GM18505 (cell line): Measurements from ENCODE around the gene EMC9.

Experiments used
- ATAC-seq: cut with Tn5 transposase; IDR thresholded peaks from one replicate; pipeline ENCODE4 v1.9.1; 2021; ENCODE audit not compliant: unreplicated experiment
- POLR2A ChIP-seq: IDR thresholded peaks from 4 replicates; pipeline ENCODE4 v1.6.1; 2011; ENCODE audit warnings: borderline replicate concordance; ENCODE audit not compliant: insufficient read depth, insufficient read length; ENCODE audit errors: extremely low read depth

Gene EMC9

DNA sequence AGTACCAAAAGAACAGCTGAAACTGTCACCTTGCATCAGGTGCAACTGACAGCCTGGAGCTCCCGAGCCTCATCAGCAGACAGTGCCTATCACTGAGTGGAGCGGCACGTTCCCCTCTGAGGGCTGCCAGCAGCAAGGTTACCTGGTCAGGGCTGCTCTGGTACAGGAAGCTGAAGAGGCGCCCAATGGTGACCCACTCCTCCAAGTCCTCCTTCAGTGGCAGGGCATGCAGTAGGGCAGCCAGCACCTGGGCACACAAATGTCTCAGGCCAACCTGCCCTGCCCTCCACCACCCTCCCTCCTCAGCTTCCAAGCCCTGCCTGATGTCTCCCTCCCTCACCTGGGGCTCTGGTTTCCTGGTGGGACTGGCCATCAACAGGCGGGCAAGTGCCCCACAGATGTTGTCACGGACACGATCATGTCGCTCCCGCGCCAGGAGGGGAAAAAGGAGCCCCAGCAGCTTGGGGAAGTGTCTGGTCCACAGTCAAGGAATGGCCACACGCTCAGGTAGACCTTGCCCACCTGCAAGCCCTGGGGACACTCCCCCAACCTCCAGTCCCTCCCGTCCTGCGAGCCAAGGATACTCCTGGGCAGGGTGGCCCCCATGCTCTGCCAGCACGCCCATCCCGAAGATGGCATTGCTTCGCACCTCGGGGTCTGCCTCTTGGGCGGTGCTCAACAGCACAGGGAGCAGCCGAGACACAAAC, 40.1 kb upstream of the EMC9 start:
- peak; percentile 44 for TF ChIP-seq POLR2A
- ATAC-seq: no peak

DNA sequence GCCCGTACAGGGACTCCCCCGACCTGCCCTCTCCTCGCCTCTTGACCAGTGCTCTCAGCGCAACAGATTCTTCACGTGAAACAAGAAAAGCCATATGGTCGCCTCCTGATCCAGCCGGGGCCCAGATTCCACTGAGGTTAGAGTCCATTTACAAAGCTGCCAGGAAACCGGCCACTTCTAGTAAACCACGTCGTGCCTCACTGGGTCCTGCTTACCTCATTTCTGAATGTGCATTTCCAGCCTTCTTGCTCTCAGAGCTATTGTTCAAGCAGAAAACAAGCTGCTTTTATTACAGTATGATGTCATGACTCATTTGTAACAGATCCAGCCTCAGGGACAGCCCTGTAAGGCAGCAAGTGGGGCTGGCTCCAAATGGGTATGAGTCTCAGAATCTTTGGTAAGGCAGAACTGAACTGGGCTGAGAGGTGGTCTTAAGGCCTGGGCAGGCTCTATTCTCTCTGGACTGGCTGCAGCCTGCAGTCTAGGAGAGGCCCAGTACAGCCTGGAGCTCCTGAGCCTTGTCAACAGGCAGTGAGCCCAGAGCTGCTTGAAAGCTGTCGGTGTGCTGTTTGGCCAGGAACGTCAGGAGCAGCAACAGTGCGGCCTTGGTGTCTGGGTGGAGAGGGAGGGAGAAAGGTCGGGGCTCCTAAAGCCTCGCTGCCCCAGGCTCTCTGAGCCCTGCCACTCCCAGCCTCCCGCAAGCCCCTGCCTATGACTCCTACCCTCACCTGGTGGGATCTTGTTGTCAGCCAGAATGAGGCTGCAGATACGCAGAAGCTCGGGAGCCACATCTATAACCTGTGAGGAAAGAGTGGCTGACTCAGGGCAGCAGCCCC, 38.8 kb upstream of the EMC9 start:
- TF ChIP-seq POLR2A: no peak
- no peak for ATAC-seq

DNA sequence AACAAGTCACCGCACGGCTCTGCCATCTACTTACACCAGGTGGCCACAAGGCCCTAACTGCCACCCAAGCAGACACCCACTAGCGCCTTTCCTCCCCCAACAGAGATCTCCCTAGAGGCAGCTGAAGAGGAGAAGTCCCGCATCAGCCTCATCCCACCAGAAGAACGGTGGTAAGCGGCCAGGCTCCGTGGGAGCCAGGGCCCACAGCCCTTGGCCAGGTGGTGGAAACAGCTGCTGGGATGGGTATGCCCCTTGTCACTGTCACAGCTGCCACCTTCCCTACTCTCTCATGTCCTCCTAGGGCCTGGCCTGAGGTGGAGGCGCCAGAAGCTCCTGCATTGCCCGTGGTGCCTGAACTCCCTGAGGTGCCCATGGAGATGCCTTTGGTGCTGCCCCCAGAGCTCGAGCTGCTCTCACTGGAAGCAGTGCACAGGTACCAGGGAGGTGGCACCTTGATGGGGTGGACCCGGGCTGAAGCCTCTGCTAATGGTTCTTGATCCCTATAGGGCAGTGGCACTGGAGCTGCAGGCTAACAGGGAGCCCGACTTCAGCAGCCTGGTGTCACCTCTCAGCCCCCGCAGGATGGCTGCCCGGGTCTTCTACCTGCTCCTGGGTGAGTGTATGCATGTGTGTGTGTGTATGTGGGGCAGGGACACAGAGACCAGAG, 38.0 kb upstream of the EMC9 start:
- no peak for TF ChIP-seq POLR2A
- no peak for ATAC-seq

DNA sequence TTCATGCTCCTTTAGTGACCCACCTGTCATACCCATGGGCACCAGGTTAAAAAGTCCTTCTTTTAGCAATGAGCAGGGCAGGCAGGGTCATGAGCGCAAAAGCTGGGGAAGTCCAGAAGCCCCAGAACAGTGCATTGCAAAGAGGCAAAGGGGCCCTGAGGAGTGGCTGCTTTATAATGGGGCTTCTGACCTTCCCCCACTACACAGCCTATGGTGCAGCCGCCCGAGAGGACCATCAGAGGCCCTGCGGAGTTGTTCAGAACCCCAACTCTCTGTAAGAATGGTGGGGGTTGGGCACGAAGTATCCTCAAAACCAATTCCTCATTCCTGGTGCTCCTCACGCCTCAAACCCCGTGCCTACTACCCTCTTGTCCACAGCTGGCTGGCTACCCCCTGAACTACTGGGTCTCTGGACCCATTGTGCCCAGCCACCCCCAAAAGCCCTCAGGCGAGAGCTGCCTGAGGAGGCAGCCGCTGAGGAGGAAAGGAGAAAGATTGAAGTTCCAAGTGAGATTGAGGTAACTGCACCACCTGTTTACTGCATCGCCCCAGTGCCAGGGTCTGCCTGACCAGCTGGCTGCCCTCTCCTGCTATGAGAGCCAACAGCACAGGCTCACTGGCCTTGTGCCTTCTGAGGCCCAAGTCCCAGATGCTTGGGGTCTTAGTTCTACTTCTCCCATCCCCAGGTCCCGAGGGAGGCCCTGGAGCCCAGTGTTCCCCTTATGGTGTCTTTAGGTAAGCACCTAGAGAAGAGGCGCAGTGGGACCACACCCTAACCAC, 37.2 kb upstream of the EMC9 start:
- TF ChIP-seq POLR2A: no peak
- ATAC-seq: no peak

DNA sequence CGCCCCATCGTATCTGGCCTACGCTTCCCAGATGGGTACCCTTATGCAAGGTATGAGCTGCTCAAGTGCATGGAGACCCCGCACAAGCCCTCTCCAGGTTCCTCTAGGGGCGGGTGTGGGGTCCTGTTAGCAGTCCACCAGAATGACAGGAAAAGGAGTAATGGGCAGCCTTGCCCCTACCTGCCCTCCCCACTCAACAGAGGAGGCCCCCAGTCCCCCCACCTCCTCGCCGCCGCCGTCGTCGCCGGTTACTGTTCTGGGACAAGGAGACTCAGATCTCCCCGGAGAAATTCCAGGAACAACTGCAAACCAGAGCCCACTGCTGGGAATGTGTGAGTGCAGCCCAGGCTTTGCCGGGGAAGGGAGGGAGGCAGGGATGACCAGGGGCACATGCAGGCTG, 36.5 kb upstream of the EMC9 start:
- no peak for TF ChIP-seq POLR2A
- no peak for ATAC-seq

DNA sequence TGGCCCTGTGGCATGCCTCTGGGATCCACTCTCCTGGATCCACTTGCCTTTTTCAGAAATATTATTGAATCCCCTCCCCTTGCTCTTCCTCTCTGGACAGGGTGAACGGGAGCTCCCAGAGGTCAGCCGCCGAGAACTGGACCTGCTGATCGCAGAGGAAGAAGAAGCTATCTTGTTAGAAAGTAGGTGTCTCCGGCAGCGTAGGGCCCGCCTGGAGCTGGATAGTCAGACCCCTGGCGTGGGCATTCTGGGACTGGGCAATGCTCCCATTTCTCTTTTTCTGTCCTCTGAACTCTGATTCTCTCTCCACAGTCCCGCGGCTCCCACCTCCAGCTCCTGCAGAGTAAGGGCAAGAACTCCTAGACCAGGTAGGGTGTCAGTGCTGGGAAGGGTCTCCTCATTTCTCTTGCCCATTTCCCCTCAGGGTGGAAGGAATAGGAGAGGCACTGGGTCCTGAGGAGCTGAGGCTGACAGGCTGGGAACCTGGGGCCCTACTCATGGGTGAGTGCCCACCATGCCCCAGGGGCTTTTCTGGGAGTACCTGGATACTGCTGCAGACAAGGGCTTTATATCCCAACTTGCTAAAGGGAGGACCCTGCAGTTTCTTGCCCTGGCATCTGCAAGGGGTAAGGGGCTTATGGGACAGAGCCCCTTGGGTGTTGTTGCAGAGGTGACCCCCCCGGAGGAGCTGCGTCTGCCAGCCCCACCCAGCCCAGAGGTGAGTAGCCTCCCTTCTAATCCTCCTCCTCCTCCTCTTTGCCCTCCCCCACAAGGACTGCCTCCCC, 35.8 kb upstream of the EMC9 start:
- ATAC-seq: no peak
- no peak for TF ChIP-seq POLR2A

DNA sequence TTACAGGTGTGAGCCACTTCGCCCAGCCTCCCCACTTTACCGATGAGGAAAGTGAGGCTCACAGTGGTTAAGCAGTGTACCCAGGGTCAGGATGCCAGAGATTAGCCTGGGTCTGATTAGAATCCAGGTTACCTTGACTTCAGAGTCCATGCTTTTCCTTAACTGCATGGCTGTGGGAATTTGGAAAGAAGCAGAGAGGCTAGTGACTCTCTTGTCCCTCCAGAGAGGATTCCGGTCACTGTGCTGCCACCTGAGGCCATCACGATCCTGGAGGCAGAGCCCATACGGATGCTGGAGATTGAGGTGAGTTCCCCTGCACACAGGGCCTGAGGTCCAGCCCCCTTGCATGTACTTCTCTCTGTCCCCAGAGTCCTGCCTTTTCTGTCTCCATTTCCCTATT, 35.2 kb upstream of the EMC9 start:
- no peak for TF ChIP-seq POLR2A
- no peak for ATAC-seq

DNA sequence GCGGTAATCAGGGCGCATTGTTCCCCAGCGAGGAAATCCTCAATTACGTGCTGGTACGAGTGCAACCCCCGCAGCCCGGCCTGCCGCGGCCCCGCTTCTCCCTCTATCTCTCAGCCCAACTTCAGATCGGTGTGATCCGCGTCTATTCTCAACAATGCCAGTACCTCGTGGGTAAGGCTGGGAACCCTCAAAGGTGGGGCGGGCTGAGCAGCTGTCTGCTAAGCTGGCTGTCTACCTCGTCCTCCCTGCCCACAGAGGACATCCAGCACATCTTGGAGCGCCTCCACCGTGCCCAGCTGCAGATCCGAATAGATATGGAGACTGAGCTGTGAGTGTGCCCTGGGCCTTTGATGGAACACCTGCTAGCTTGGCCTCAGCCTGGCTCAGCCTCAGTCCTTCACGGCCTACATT, 31.5 kb upstream of the EMC9 start:
- ATAC-seq: no peak
- no peak for TF ChIP-seq POLR2A

DNA sequence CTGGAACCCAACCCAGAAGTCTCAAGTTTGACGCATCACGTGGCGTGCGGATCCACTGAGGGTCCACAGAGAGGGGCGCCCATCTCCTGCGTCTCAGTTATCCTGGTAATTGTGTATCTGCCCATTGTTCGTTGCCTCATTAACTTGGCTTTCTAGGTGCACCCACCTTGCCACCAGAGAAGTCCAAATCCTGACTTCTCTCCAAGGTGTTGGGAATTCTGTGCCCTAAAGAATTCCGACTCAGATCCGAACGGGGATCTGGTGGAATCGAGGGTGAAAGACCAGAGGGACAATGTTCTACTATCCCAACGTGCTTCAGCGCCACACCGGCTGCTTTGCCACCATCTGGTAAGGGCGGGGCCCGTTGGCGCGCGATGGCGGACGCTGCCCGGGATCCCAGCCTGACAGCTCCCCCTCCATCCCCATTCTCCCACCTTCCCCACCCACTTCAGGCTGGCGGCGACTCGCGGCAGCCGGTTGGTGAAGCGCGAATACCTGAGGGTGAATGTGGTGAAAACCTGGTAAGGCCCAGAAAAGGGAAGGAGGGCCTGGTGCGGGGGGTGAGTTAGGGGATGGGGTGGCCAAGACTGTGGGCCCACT, 31.0 kb upstream of the EMC9 start:
- TF ChIP-seq POLR2A: no peak
- no peak for ATAC-seq

DNA sequence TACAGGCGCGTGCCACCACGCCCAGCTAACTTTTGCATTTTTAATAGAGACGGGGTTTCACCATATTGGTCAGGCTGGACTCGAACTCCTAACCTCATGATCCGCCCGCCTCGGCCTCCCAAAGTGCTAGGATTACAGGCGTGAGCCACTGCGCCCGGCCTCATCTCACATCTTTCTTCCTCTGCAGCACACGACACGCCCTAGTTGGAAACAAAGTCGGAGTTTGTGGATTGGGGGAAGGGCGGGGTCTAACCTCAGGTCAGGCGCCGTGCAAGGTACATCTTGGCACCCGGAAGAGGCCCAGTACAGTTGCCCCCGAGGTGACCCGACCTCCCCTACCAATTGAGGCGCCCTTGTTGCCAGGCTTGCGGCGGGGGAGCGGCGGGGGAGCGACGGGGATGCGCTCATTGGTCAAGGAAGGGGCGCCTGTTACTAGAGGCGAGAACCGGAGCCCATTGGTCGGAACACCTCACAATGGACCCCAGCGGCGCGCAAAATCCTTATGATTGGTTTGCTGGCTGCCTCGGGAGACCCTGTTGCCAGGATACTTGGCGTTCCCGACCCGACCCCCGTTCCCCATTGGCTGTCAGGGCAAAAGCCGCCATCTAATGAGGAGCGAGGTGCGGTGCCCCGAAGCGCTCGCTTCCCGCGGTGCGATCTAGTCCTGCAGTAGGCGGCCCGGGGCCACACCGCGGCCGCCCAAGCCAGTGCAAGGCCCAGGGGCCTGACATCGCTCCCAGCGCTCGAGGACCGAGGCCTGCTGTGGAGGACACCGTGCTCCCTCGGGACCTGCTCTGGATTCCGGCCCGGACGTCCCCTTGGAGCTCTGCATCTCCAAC, 30.2 kb upstream of the EMC9 start, which contains the start of gene REC8:
REC8 (plus strand) TSS at position 659 of the 839 bp plus-strand sequence. CDS start 473 bp downstream, outside the sequence.
- ATAC-seq: peak; percentile 83

DNA sequence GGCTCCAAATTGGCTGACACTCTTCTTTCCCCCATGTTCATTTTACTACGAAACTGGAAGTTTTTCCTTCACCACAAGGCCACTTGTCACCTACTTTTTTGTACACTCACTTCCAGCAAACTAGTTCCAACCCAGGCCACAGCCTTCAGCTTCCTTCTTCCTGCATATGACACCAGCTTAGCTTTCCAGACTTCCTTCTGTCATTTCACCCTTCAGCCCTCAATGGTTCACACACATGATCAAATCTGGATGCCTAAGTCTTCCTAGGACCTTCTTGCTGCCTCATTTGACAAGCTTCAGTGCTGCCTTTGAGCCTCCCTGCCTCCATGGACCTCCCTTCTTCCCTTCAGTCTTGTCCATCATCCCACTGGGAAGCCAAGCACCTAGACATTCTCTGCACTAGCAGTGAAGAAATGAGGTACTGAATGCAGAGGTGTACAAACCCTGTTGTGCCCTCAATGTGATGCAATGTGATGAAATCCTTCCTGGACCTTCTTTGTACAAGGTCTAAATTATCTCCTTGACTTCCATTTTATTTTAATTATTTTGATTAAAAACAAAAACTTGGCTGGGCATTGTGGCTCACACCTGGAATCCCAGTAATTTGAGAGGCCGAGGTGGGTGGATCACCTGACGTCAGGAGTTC, 26.2 kb upstream of the EMC9 start:
- ATAC-seq: no peak
- no peak for TF ChIP-seq POLR2A

More for the DNA sequence above, 30.2 kb upstream of the EMC9 start, which contains the start of gene REC8:
- TF ChIP-seq POLR2A: peak; percentile 44

DNA sequence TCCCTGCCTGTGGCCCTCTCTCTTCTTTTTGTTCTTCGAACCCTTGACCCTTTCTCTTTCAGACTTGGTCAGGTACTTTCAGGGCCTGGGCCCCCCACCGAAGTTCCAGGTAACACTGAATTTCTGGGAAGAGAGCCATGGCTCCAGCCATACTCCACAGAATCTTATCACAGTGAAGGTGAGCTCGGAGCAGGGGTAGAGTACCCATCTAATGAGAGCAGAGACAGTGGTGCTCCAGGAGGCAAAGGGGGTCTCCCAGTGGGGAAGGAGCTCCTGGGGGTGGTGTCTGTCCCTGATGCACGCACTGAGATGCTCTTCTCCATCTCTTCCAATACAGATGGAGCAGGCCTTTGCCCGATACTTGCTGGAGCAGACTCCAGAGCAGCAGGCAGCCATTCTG, 24.4 kb upstream of the EMC9 start:
- TF ChIP-seq POLR2A: peak; percentile 35
- no peak for ATAC-seq
